EL (cell line): ENCODE measurements around the gene ARHGAP15.

Source experiments
- DNase-seq: peaks from one replicate; pipeline ENCODE4 v3.0.0-alpha.2; 2016

The ARHGAP15 gene

GRCh38 chr2:143802871-143803650 is 673.8 kb downstream of the ARHGAP15 start:
- DNase-seq = no peak

GRCh38 chr2:143803936-143804335 is 674.7 kb downstream of the ARHGAP15 start:
- DNase-seq = no peak

- DNase-seq = no peak
These were observed 676.4 kb downstream of the ARHGAP15 start for GRCh38 chr2:143805666-143806065.

- DNase-seq = peak; percentile 29
These were observed 678.0 kb downstream of the ARHGAP15 start for GRCh38 chr2:143807192-143807591.

- no peak for DNase-seq
These were observed 678.5 kb downstream of the ARHGAP15 start for GRCh38 chr2:143807671-143808070.

- no peak for DNase-seq
These were observed 678.9 kb downstream of the ARHGAP15 start for GRCh38 chr2:143808166-143808565.

GRCh38 chr2:143815082-143815481 is 685.9 kb downstream of the ARHGAP15 start:
- DNase-seq = no peak

GRCh38 chr2:143816916-143817315 is 687.7 kb downstream of the ARHGAP15 start:
- DNase-seq = no peak
